ENCODE measurements around the gene CFAP126. TPM values are rescaled to one million over a fixed set of nuclear protein-coding genes. Genes with fewer than 3 reads are reported as not detected.

CFAP126 gene
- total and polyA plus RNA-seq, 2 of the 13 experiments (the other 11 are each of a cell fraction or from before 2014, with no cell fraction given) = not detected

DNA sequence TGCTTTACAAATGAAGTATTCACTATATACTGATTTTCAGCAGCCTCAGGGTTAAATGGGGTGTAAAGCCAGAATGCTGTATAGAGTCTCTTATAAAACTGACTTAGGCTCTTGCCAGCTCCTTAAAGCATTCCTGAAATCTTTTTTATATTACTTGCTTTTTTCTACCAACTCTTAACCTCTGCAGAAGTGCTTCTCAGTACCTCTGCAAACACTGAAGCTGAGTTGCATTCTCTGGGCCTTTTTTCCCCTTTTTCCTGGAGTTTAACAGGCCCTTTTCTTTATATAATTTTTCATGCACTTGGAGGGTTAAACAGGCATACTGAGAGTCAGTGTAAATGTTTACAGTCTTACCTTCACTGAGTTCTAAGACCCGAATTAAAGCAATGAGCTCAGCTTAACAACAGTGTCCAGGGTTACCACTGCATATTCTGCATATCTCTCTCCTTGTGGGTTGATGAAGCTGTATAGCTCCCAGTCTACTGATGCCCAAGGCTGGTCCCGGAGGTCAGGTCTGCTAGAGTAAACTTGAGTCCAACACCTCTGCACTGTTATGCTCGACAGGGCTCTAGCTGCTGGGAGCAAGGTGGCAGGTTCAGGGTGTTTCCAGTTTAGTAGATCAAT, 40.9 kb upstream of the CFAP126 start:
- Histone ChIP-seq H3K9me3 (ENCODE audit: low read length) (no peaks in the 10 kb centered on the region), H3K4me1 (ENCODE audit: insufficient read depth, low read length) (peaks cover 54% of the 10 kb centered on the region), H3K79me2 (ENCODE audit: insufficient read depth, low read length) (no peaks in the 10 kb centered on the region), H2AFZ (ENCODE audit: low read length) (no peak overlapping the region), H3K36me3 (replicated peaks in 1 of 2; ENCODE audit: control insufficient read depth in 1 of 2, insufficient read depth in 2 of 2, low read length in 2 of 2) (no peaks in the 10 kb centered on the region), H3K27ac (ENCODE audit: extremely low read length, insufficient read depth, low read length) (no peak overlapping the region), H4K20me1 (ENCODE audit: insufficient read depth, low read length) (no peaks in the 10 kb centered on the region), H3K4me3 (replicated peaks in 1 of 3; ENCODE audit: insufficient read depth in 1 of 3, low read depth in 2 of 3, low read length in 3 of 3) (no peak overlapping the region), H3K9ac (ENCODE audit: insufficient read depth, low read depth, low read length) (no peak overlapping the region), H3K27me3 (ENCODE audit: control insufficient read depth in 1 of 2, insufficient read depth in 2 of 2, low read length in 2 of 2) (no peaks in the 10 kb centered on the region), H3K4me2 (ENCODE audit: low read depth, low read length) (peak overlapping the region; percentile 31)
- TF ChIP-seq RBM39 (IDR thresholded peaks at IDR 0.05; ENCODE audit: low read depth, low read length, poor library complexity, severe bottlenecking) = no peak
- no peak for TF ChIP-seq JARID2 (CRISPR knock-in tag; IDR thresholded peaks at IDR 0.05; ENCODE audit: insufficient replicate concordance)
- TF ChIP-seq, protein P1, sequence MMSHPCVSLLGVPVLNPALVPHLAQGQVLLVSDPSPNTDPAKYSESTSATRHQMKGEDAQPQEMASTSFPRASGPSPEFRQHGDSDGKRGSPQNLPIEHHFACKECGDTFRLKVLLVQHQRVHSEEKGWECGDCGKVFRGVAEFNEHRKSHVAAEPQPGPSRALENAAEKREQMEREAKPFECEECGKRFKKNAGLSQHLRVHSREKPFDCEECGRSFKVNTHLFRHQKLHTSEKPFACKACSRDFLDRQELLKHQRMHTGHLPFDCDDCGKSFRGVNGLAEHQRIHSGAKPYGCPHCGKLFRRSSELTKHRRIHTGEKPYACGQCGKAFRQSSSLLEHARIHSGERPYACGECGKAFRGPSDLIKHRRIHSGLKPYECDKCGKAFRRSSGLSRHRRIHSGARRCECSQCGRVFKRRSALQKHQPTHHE (CRISPR knock-in tag; IDR thresholded peaks at IDR 0.05; ENCODE audit: borderline replicate concordance) = no peak
- TF ChIP-seq ZNF251 (CRISPR knock-in tag; IDR thresholded peaks at IDR 0.05) = no peak
- no peak for TF ChIP-seq MXD1 (CRISPR knock-in tag; IDR thresholded peaks at IDR 0.05)
- TF ChIP-seq ZMYM4 (CRISPR knock-in tag; IDR thresholded peaks at IDR 0.05) = no peak
- TF ChIP-seq SRF (IDR thresholded peaks at IDR 0.05; ENCODE audit: low read depth, low read length) = no peak
- TF ChIP-seq, protein P2, sequence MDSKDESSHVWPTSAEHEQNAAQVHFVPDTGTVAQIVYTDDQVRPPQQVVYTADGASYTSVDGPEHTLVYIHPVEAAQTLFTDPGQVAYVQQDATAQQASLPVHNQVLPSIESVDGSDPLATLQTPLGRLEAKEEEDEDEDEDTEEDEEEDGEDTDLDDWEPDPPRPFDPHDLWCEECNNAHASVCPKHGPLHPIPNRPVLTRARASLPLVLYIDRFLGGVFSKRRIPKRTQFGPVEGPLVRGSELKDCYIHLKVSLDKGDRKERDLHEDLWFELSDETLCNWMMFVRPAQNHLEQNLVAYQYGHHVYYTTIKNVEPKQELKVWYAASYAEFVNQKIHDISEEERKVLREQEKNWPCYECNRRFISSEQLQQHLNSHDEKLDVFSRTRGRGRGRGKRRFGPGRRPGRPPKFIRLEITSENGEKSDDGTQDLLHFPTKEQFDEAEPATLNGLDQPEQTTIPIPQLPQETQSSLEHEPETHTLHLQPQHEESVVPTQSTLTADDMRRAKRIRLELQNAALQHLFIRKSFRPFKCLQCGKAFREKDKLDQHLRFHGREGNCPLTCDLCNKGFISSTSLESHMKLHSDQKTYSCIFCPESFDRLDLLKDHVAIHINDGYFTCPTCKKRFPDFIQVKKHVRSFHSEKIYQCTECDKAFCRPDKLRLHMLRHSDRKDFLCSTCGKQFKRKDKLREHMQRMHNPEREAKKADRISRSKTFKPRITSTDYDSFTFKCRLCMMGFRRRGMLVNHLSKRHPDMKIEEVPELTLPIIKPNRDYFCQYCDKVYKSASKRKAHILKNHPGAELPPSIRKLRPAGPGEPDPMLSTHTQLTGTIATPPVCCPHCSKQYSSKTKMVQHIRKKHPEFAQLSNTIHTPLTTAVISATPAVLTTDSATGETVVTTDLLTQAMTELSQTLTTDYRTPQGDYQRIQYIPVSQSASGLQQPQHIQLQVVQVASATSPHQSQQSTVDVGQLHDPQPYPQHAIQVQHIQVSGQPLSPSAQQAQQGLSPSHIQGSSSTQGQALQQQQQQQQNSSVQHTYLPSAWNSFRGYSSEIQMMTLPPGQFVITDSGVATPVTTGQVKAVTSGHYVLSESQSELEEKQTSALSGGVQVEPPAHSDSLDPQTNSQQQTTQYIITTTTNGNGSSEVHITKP (CRISPR knock-in tag; IDR thresholded peaks at IDR 0.05; ENCODE audit: low read depth) = no peak
- no peak for TF ChIP-seq ELF3 (CRISPR knock-in tag; IDR thresholded peaks at IDR 0.05)
- TF ChIP-seq ZNF780A (CRISPR knock-in tag; IDR thresholded peaks at IDR 0.05) = no peak
- TF ChIP-seq ZNF781 (CRISPR knock-in tag; IDR thresholded peaks at IDR 0.05; ENCODE audit: borderline replicate concordance, not compliant biosample characterization) = no peak
- no peak for TF ChIP-seq ZNF713 (CRISPR knock-in tag; IDR thresholded peaks at IDR 0.05)
- BruUV-seq (replicated peaks) = no TSS peak
- no peak for FAIRE-seq
- POLR2A ChIA-PET = interaction anchor here (1.2 to 1.4 kb wide), 2 partner anchors 8 to 183 kb away, joined by 3 read pairs; partner anchors contain the start of gene TOMM40L
- WGBS (ENCODE audit: low lambda C conversion rate) = 0% methylated on average over 3 of the region's 3 CpGs
- peak; percentile 41; the same call in 2 of the 3 replicates for ATAC-seq
- CTCF ChIA-PET (ENCODE audit: low intra/inter-chr PET ratio, low total read pairs) = no interaction called here
- in situ Hi-C loops (cut with HindIII; ENCODE audit: extremely low pct_ligation_motif_present, low pct_unique_long_range_greater_than_20kb) = no loop called here
- DNase-seq (ENCODE audit: low spot score) = no peak
- intact Hi-C loops (cut with micrococcal nuclease; ENCODE audit: unreplicated experiment) = no loop called here

All from HepG2 (cell line).